ENCODE results near the gene SGK1. TPM values are rescaled to one million over a fixed set of nuclear protein-coding genes. Genes with fewer than 3 reads are reported as not detected.

The SGK1 gene
- polyA plus RNA-seq, 2 of the 4 experiments (the other 2 are of a cell fraction): 41.3 to 131 TPM

DNA sequence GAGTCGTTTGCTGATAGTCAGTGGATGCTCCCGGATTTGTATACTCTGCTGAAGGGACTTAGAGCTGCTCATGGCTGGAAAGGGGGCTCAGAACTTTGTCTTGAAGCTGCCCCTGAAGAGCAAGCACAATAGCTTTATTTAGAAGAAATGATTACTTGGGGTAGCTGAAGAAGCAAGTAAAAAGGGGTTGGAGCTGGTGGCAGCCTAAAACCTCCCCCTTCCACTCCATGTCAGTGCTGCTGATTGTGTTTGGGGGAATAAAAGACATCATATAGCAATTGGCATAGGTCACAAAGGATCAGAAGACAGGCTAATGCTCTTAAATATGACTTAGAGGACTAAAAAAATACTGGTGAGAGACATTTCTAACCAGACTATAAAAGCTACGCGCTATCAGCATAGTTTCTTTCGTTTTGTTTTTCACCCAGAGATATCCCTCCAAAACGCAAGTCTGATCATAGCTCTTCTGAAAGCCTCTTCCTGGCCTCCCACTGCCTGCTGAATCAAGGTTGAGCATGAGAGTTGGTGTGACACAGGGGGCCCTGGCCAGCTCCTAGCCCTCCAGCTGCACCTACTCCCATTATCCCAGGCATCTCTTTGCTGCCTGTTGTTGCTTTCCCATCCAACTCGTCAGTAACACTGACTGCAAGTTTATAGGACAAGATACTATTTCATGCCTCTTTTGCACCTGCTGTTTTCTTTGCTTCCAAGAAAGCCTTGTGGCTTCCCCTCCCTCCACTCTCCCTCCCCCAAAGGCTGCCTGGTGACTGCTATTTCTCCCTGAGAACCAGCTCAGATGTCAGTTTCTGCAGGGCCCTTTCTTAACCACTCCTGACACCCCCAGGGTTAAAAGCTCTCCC is 33.9 kb upstream of the SGK1 start:
- TF ChIP-seq EHMT2 (IDR thresholded peaks at IDR 0.05; ENCODE audit: low read depth) (no peak), POLR2AphosphoS2 (conservative IDR thresholded peaks at IDR 0.05; ENCODE audit: low read length) (no peak), POLR2A (IDR thresholded peaks at IDR 0.05; ENCODE audit: low read length) (no peak), ELK1 (IDR thresholded peaks at IDR 0.05; ENCODE audit: low read depth, low read length) (no peak), ESRRA (IDR thresholded peaks at IDR 0.05; ENCODE audit: borderline replicate concordance, low read length) (no peak), ZSCAN20 (CRISPR knock-in tag; IDR thresholded peaks at IDR 0.05) (no peak), ZFP36 (IDR thresholded peaks at IDR 0.05; ENCODE audit: borderline replicate concordance, partially characterized antibody) (no peak), JUN (IDR thresholded peaks at IDR 0.05) (no peak), HEYL (CRISPR knock-in tag; IDR thresholded peaks at IDR 0.05) (no peak), CHD4 (IDR thresholded peaks at IDR 0.05; ENCODE audit: borderline replicate concordance) (no peak), GATA3 (IDR thresholded peaks at IDR 0.05; ENCODE audit: borderline replicate concordance) (no peak), BCL3 (IDR thresholded peaks at IDR 0.05) (no peak), MAFK (IDR thresholded peaks at IDR 0.05; ENCODE audit: partially characterized antibody) (no peak), MYC (IDR thresholded peaks at IDR 0.05; ENCODE audit: borderline replicate concordance, low read length) (no peak), FOSB (CRISPR knock-in tag; IDR thresholded peaks at IDR 0.05) (no peak), RARB (CRISPR knock-in tag; IDR thresholded peaks at IDR 0.05) (no peak), HOXA7 (CRISPR knock-in tag; IDR thresholded peaks at IDR 0.05) (no peak)
- no peak for ATAC-seq
- no peaks in the 10 kb centered on the region for H3K4me1 ChIP-seq
- ChIA-PET CTCF (interaction anchor here (1.2 to 1.8 kb wide), 3 partner anchors 12 to 61 kb away, joined by 3 read pairs; no protein-coding TSS in a partner anchor), POLR2A (no interaction called here)
- no peak for DNase-seq (ENCODE audit: low read depth in 1 of 2, low spot score in 1 of 2)
- H3K9me3 ChIP-seq: no peaks in the 10 kb centered on the region
- FAIRE-seq: no peak
- no peak overlapping the region for H3K4me3 ChIP-seq
- WGBS (ENCODE audit: missing lambda C conversion rate): 95% methylated on average over 7 of the region's 7 CpGs
- H3K4me2 ChIP-seq: no peak overlapping the region
- peak overlapping the region in 1 of 2 experiments; percentile 26; a peak in 1 of 6 replicates for H3K27ac ChIP-seq

DNA sequence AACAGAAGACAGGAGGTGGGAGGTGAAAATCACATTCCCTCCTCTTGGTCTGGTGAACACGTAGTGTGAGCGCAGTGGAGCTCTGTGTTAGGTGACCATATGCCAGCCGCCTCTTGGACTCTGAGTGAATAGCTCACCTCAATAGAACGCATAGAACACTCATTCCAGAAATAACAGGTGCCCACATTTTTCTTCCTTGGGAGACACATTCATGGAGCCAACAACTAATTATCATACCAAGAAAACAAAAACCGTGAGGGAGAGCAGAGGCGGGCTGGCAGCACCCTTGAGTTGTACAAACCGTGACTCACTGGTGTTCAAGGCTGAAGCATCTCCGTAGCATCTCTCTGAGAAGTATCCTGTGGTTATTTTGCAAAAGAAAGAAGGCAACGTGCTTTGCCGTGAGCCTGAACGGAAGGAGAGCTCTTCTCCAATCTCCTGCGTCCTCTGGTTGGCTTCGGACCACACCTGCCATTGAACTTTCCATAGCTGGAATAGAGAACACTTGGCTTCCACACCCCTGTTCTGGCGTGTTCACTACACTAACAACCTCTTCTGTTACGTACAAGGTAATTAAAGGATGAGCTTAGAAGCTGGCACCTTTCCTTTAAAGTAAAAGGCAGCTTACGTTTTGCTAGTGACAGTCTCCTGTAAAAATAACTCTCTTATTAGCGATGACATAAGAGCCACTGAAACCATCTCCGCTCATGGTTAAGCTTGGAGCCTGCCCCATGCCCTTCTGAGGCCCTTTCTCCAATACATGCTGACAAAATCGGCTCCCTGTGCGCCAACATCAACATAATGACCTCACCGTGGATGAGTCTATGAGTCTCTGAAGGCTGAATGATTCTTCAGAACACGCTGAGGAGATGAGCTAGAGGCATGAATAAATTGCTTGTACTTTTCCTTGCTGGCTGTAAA is 30.2 kb upstream of the SGK1 start:
- H3K4me2 ChIP-seq: no peak overlapping the region
- ChIA-PET CTCF (interaction anchor here (0.9 kb wide), 1 partner anchor 20 kb away, joined by 3 read pairs; no protein-coding TSS in a partner anchor), POLR2A (no interaction called here)
- H3K27ac ChIP-seq: no peak overlapping the region
- TF ChIP-seq SMC3 (IDR thresholded peaks at IDR 0.05) (no peak), PHF8 (IDR thresholded peaks at IDR 0.05; ENCODE audit: borderline replicate concordance, low read depth) (no peak), E2F6 (IDR thresholded peaks at IDR 0.05; ENCODE audit: borderline replicate concordance, low read depth) (no peak), RARB (CRISPR knock-in tag; IDR thresholded peaks at IDR 0.05) (no peak), ESRRA (IDR thresholded peaks at IDR 0.05; ENCODE audit: borderline replicate concordance, low read length) (no peak), ELK1 (IDR thresholded peaks at IDR 0.05; ENCODE audit: low read depth, low read length) (no peak), GATA3 (IDR thresholded peaks at IDR 0.05; ENCODE audit: borderline replicate concordance) (no peak), CEBPB (IDR thresholded peaks at IDR 0.05) (no peak), HDAC2 (IDR thresholded peaks at IDR 0.05) (no peak), PBX3 (IDR thresholded peaks at IDR 0.05) (no peak), CBX8 (IDR thresholded peaks at IDR 0.05) (no peak), RCOR1 (IDR thresholded peaks at IDR 0.05; ENCODE audit: low read depth, low read length) (no peak), BCL3 (IDR thresholded peaks at IDR 0.05) (no peak), NPAS2 (CRISPR knock-in tag; IDR thresholded peaks at IDR 0.05; ENCODE audit: borderline replicate concordance) (no peak), FOXS1 (CRISPR knock-in tag; IDR thresholded peaks at IDR 0.05) (no peak), HOXB13 (CRISPR knock-in tag; IDR thresholded peaks at IDR 0.05; ENCODE audit: low read depth) (no peak), KDM1A (IDR thresholded peaks at IDR 0.05; ENCODE audit: low read depth) (no peak)
- FAIRE-seq: no peak
- H3K4me1 ChIP-seq: no peaks in the 10 kb centered on the region
- WGBS (ENCODE audit: missing lambda C conversion rate): 85% methylated on average over 21 of the region's 22 CpGs
- no peak overlapping the region for H3K4me3 ChIP-seq
- no peak for DNase-seq (ENCODE audit: low read depth in 1 of 2, low spot score in 1 of 2)
- no peak for ATAC-seq
- H3K9me3 ChIP-seq: no peaks in the 10 kb centered on the region
